Stimulated activated CD4-positive, alpha-beta T cell treated with anti-CD3 and anti-CD28 coated beads, Interleukin-2, amount 100 ng/mL, for 24 hours (primary cell): Measurements from ENCODE around the gene ANLN.
"Not testable (repeated sequence)": the region's sequence is repeated elsewhere in the genome, so short reads cannot be mapped to it uniquely, and the experiment has no call there.

Experiments
- DNase-seq, 2 donors: peaks; one replicate each; pipeline ENCODE4 v3.0.0-alpha.2; 2020

ANLN gene

DNA sequence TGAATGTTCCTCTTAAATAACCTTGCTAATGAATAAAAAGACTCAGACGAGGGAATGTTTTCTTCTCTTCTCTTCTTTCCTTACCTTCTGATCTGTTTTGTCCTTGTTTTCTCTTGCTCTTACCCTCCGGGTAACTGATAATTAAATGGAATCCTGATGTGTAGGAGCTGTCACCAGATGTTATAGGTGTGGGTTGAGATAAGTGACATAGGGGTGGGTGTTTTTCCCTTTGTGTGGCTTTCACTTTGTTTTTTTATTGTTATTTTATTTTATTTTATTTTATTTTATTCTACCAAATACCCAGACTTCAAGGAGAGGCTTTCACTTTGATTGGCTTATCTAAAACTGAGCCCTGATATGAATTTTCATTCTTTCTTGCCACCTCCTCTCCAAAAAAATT lies 25.5 kb downstream of the ANLN start:
- no peak for DNase-seq

DNA sequence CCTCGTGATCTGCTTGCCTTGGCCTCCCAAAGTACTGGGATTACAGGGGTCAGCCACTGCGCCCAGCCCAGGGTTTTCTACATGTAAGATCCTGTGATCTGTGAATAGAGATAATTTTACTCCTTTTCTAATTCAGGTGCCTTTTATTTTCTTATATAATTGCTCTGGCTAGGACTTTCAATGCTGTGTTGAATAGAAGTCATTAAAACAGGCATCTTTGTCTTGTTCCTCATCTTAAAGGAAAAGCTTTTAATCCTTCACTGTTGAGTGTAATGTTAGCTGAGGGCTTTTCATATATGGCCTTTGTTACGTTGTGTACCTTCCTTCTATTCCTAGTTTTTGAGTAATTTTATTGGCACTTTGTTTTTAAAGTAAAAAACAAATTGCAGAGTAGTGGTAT lies 26.6 kb downstream of the ANLN start:
- DNase-seq = no peak

DNA sequence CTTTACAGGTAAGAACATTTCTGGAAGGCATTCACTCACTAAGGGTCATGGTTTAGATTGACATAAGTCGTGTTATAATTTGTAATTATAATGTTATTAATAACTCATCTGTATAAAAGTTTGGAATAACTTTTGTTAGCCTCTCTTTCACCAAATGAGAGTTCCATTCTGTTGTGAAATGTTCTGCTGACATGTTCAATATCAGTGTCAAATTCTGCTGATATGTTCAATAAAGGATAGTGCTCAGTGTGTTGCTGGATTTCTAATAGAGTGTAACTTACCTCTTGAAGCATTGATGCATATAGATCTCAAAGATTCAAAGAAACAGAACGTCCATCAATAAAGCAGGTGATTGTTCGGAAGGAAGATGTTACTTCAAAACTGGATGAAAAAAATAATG lies 30.6 kb downstream of the ANLN start:
- no peak for DNase-seq

DNA sequence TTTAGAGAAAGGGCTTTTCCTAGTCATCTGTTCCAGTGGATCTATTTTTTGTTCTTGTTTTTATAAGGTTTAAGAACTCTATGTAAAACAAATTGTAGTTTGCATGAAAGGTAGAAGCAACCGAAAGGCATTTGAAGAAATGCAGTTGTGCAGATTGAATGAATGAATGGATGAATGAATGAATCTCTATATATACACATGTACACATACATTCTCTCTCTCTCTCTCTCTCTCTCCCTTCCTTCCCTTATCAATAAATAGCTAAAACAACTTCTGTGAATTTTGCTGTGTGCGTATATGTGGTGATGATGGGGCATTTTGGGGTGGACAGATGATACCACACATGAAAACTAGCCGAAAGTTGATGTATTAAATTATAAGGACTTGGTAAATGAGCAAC lies 32.4 kb downstream of the ANLN start:
- no peak for DNase-seq

DNA sequence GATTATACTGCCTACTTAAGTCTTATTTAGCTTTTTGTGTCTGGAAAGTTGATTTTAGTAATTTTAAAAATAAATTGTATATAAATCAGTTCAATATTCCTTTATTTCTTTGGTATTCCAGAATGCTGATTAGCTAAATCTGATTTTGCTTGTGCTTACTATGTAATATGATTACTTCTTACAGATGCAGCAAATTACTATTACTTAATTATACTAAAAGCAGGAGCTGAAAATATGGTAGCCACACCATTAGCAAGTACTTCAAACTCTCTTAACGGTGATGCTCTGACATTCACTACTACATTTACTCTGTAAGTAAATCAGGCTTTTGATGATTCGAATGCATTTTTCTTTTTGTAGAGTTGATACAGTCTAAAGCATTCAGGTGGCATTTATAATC lies 34.0 kb downstream of the ANLN start:
- DNase-seq = no peak

DNA sequence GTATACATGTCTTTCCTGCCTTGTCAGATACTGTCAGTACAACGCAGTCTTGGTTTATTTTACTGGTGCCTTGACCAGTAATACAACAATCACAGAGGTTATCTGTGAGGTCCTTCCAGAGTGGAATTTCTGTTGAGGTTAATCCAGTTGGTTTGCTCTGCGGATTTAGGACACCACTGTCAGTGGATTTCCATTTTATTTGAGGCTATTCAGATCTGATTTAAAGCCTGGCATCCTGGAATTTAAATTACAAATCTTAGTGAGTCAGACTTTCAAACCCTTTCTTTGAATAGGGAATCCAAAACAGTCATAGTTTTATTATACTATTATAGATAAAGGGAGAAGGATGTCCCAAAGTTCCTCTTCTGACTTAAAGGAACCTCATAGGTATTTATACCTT lies 40.5 kb downstream of the ANLN start:
- DNase-seq = no peak

DNA sequence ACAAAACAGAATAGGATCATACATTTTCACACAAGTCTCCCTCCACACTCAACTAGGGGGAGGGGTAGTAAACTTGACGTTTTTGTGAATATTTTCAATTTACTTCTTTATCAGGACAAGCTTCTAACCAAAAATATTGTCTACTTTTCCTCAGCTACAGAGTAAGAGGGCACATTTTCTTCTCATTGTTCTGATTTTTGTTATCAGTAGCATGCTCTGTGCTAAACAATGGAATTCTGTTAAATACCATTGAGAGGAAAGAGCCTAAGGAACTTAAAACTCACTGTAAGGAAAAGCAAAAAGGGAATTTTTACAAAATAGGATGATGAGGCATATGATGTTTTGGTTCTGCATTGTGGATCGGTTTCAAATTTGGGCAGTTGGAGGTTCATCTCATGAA lies 41.2 kb downstream of the ANLN start:
- DNase-seq = no peak

DNA sequence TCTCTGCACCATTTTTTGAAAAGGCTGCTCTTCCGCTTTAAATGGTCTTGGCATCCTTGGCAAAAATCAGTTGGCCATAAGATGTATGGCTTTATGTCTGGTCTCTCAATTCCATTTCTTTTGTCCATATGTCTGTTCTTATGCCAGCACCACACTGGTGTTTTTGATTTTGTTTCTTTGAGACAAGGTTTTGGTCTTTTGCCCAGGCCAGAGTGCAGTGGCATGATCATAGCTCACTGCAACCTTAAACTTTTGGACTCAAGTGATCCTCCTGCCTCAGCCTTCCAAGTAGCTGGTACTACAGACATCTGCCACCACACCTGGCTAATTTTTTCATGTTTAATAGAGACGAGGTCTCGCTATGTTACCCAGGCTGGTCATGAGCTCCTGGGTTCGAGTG lies 48.5 kb downstream of the ANLN start:
- no peak for DNase-seq

DNA sequence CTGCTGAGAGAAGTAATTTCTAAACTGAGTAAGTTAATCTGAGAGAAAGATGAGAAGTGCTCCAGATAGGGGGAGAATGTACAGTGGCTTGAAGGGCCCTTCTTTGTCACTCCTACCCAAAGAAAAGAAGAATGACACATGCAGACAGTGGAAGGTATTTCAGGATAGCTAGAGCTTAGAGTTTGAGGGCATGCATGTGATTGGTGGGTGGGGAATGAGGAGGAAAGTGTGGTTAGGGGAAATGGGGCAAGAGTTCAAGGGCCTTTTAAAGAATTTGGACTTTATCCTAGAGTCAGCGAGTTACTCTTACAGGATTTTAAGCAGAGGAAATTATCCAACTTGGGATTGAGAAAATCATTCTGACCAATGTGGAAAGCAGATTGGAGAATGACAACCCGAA lies 50.0 kb downstream of the ANLN start:
- no peak for DNase-seq

DNA sequence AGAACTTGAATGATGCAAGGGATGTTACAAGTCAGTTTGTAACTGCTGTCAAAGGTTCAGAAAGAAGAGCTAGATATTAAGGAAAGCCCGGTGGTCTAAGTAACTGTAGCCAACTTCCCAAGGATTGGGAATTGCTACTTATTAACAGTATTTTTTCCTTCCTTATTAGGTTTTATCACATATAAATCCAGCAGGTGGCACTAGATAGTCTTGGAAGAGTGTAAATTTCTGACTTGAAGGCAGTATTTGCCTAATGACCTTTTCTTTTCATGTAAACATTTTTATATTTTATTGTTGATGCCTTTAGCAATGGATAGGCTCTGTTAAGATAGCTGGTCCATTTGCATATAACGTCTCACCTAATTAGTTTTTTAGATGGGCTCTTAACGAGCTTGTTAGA lies 51.2 kb downstream of the ANLN start:
- no peak for DNase-seq

DNA sequence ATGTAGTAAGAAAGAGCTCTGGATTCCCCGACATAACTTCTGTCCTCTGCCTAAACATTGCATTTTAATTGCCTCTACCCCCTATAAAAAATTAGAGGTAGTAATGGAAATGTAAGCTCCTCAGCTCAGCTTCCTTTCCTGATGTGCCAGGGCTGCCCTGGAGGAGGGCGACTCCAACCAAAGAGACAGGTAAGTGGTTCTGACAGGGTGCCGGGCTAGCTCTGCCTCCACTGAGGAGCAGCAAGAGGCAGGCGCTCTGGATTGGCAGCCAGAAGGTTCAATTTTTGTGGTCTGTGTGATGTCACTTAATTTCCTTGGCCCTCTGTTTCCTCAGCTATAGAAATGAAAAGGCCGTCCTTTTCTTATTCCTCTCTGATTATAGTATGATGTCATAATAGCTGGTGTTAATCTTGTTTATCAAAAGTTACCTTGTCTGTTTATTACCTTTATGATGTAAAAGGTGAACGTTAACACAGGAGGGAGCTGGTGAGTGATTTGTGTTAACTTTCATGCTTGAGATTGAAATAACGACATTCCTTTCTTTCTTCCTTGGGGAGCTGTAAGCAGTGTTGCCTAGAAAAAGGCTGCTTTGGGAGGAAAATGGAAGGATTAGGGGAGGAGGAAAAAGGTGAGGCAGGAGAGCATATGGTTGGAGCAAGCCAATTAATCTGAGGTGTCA lies 51.8 kb downstream of the ANLN start:
- no peak for DNase-seq

DNA sequence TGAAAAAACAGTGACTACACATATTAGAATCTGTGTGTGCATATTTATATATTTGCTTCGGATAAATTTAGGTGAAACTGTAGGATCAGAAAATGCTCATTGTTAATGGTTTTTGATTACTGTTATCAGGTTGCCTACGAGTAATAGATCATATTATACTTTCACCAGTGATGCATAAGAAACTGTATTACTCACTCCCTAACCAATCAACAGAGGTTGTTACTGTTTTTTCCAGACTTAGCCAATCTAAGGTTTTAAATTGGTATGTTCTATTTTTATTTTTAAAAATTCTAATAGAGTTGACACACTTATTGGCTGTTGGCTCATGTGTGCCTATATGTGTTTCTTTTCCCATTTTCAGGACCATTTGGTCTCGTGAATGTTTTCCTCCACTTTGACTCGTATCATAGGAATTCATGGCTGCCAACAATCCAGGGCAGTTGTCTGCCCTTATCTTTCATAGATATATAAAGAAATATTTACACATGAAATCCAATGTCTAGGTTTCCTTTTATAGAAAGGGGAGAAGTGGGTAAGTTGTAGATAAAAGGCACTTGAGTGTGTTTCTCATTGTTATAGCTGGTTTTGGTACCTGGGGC lies 59.2 kb downstream of the ANLN start:
- DNase-seq = no peak

DNA sequence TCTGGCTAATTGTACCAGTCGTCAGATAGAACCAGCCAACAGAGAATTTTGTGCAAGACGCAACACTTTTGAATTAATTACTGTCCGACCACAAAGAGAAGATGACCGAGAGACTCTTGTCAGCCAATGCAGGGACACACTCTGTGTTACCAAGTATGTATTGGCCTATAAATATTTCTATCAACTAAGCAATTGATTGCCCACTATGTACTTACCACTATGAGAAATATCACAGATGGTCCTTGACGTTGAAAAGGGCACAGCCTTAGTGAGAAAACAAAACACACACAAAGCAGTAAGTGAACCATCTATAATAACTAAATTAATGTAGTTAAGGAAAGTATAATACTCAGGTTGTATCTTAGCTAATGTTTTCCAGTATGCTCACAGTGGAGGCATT lies 60.0 kb downstream of the ANLN start:
- DNase-seq = no peak

DNA sequence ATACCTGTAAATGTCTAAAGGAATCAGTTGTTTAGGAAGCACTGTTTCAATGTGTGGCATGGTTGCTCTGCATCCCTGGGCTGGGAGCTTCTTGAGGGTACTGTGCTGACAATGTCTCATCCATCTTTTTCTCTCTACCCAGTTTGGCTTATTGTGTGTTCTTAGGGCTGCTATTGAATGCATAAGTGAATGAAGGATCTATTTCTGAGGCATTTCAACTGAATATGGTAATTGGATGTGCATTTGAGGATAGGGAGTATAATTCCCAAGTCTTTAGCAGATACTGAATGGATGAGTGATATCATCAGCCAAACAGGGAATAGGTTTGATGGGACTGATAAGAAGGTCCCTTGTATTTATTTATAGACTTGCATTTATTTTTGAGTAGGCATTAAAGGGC lies 64.1 kb downstream of the ANLN start:
- no peak for DNase-seq

DNA sequence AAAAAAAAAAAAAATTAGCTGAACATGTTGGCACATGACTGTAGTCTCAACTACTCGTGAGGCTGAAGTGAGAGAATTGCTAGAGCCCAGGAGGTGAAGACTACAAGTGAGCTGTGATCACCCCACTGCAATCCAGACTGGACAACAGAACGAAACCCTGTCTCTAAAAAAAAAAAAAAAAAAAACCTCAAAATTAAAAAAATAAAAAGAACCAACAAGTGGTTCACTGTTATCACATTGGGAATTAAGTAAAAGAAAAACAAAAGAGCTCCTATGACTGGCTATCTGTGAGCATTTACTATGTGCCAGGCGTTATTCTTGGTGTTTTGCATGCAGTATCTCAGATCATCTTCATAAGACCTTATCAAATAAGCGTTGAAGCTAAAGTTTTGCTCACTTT lies 66.0 kb downstream of the ANLN start:
- DNase-seq = no peak

DNA sequence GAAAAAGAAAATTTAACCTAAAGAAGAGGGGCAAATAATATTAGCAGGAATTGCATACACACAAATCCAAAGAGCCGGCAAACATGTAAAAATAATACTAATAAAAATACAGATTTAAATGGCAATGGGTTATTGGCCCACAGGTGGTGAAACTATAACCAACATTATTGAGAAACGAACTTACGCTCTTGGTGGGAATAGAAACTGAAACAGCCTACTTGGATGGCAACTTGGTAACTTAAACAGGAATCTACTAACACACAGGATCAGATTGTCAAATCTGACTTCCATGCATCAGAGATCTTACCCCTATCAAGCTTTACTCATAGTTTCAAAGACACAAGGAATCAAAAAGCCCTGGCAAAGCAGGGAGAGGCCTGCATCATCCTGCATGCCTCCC lies 66.5 kb downstream of the ANLN start:
- DNase-seq = no peak

DNA sequence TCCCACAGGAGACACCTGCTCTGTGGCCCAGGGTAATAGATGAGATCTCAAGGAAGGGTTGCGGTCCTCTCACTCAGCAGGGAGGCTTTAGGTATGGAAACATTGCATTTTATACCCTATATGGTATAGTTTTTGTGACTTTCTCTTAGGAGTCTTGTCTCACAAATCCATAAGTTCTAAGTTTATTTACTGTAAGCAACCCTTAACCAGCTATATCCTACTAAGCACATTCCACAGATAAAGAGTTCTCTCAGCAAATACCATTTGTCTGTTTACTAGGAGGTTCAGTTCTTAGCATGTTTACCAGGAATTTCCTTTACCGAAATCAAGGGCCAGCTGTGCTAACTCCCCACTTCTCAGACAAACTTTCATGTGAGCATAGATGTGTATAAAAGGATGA lies 66.9 kb downstream of the ANLN start:
- DNase-seq = no peak

DNA sequence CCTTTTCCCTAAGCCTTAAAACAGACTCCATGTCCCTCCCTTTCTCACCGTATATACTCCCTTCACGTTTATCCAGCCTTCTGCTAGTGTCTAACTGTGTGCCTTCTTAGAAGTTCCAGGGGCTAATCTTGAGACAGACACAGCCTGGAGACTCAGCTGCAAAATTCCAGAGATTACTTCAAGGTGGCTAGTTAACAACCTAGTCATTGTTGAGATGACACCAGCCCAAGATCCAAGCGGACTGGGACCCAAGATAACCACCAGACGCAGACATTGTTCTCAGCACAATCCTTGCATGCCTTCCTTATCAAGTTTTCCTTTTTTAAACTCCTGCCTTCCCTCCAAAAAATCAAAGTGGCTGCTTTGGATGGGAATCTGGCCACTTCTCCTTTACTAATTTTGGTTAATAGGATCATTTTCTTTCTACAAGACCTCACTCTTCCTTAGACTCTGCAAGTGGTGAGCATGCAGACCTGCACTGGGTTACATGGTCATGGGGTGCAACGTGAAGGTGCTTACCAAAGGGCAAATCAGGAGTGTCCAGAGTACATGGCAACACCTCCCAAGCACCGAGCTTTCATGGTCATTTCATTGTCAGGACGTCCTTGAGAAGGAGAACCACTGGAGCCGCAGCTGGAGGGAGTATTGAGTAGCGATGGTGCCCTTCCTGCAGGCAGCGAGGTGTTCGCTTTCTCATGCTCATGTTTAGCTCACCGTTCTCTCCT lies 69.7 kb downstream of the ANLN start:
- DNase-seq = no peak

DNA sequence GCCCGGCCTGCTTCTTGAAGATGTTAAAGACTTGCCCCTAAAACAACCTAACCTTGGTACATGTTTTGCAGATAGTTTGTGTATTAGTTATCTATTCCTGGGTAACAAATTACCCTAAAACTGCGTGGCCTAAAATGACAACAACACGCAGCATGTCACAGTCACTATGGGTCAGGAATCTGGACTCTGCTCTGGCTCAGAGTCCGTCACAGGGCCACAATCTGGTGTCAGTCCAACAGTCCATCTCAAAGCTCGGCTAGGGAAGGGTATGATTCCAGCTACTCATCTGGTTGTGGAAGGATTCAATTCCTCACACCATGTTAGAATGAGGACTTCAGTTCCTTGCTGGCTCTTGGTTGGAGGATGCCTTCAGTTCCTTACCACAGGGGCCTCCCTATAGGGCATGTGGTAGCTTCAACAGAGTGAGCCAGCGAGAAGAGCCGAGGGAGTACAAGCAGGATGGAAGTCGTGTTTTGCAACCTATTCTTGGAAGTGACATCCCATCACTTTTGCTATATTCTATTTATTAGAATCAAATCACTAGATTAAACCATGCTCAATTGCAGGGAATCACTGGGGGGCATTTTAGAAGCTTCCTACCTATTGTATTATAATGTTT lies 71.3 kb downstream of the ANLN start:
- no peak for DNase-seq

DNA sequence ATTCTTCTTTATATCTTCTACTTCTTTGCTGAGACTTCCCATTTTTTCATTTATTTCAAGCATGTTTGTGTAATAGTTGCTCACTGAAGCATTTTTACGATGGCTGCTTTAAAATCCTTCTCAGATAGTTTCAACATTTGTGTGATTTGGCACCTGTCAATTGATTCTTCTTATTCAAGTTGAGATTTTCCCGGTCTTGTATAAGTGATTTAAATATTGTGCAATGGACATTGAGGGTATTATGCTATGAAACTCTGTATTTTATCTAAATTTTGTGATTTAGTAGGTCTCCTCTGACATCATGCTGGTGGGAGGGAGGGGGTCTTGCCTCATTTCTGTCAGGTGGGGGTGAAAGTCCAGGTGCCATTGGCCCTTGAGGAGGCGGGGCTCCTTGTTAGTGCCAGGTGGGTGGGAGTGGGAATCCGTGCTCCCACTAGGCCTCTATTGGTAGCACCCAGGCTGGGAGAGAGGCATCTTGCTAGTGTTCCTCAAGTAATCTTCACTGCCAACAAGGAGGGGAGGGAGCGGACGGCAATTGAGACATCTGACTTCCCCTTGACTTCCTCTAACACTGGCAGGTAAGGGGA lies 73.0 kb downstream of the ANLN start:
- DNase-seq = no peak

DNA sequence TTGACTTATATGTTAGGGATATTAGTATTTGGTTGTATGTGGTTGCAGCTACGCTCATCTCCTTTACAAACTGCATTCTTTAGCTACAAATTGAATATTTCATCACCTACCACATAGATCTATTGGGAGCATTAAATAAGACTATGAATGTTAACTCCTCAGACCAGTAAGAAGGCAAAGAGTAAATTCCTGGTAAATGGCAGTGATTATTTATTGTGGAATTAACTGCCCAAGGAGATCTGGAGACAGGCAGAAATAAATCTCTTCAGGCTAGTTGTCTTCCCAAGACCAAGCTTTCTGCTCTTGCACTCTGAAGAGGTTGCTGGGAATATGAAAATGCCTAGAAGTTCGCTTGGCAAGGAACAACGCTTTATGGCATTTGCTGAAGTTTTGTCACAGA lies 74.6 kb downstream of the ANLN start:
- no peak for DNase-seq

DNA sequence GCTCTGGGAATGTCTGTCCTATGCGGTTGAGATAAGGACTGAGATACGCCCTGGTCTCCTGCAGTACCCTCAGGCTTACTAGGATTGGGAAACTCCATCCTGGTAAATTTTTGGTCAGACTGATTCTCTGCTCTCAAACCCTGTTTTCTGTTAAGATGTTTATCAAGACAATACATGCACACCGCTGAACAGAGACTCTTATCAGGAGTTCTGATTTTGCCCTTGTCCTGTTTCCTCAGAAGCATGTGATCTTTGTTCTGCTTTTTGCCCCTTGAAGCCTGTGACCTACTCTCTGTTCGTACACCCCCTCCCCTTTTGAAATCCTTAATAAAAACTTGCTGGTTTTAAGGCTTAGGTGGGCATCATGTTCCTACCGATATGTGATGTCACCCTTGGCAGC lies 76.3 kb downstream of the ANLN start:
- not testable (repeated sequence) for DNase-seq

DNA sequence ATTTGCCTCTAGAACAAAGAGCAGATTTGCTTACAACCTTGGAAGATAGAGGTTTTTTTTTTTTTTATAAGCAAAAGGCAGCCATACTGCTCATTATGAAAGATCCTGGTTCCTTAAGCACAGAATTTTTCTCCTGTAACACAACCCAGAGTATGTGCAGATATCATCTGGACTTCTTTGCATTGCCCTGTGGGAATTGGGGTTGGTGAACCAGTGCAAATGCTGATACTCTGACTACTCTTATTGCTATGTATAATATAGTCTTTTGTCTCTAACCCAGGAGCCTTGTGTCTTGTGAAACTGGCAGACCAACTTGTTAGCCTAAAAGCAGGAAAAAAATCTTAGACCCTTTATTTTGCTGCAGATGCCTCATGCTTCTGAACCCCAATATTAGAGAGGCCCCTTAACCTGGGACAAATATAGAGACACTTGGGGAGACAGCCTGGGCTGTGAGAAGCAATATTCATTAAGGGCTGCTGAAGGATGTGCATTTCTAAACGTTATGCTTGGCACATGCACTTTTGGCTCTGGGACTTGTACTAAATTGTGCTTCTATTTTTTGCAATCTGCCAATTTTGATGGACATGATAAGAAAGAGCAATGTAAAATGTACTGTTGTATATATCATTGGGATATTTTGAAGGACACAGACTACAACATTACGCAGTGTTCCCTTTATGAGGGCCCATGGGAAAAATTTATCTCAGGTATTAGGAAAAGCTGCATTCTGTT lies 78.9 kb downstream of the ANLN start:
- no peak for DNase-seq
